ENCODE measurements around the gene DPP6. TPM values are rescaled to one million over a fixed set of nuclear protein-coding genes. Genes with fewer than 3 reads are reported as not detected.
A peak's percentile ranks its signal among the peaks of the same experiment; 100 is the strongest.

DPP6 gene
- polyA plus RNA-seq, 2 of the 4 experiments (the other 2 are of a cell fraction), result not detected

DNA sequence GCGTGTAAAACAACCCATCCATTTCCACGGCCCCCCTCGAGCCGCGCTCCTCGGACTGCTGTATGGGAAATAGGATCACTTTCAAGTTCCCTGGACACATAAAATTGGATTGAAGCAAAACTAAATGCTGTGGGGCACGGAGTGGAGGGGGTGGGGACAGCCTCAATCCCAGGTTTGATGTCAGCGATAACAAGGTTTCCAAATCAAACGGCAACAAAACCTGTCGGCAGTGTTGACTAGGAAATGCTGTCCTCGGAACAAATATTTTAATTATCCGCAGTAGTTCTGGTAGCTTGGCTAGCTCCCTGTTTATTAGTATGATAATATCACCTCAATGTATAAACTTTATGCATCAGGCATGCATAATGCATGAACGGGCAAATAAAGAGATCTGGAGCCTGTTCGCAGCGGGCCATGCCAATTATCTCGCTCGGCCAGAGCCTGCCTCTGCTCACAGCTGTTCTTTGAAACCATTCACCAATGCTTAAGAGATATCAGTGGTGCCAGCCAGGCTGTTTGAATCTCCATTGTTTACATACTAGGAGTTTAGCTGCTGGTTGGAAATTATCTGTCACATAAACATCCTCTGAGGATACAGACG, 789.6 kb downstream of the DPP6 start:
- no peak overlapping the region for H3K27ac ChIP-seq

GRCh38 chr7:154842591-154842990, 790.4 kb downstream of the DPP6 start:
- no peak overlapping the region for H3K4me3 ChIP-seq
- 4% methylated on average over 6 of the region's 6 CpGs for WGBS (ENCODE audit: missing lambda C conversion rate)
- ATAC-seq, result no peak
- no peak overlapping the region for H3K27ac ChIP-seq
- no peak overlapping the region for H3K4me2 ChIP-seq
- no peaks in the 10 kb centered on the region for H3K9me3 ChIP-seq
- no peak for DNase-seq (ENCODE audit: low read depth in 1 of 2, low spot score in 1 of 2)
- TF ChIP-seq RNF2 (IDR thresholded peaks at IDR 0.05; ENCODE audit: borderline replicate concordance, low read depth) (0 out of 2 replicates have a peak, but pooled peaks have one; percentile 3), TP53 (CRISPR knock-in tag; IDR thresholded peaks at IDR 0.05) (no peak)
- ChIA-PET POLR2A (no interaction called here), CTCF (no interaction called here)
- no peaks in the 10 kb centered on the region for H3K4me1 ChIP-seq
- FAIRE-seq, result no peak

More for the DNA sequence above, 789.6 kb downstream of the DPP6 start:
- FAIRE-seq (no peak), DNase-seq (ENCODE audit: low read depth in 1 of 2, low spot score in 1 of 2) (no peak), ATAC-seq (no peak)
- Histone ChIP-seq H3K9me3 (no peaks in the 10 kb centered on the region), H3K4me2 (no peak overlapping the region), H3K4me1 (no peaks in the 10 kb centered on the region), H3K4me3 (no peak overlapping the region)
- WGBS (ENCODE audit: missing lambda C conversion rate), result 37% methylated on average over 13 of the region's 18 CpGs
- CTCF ChIA-PET, result no interaction called here
- POLR2A ChIA-PET, result no interaction called here
- TF ChIP-seq ZFP36 (IDR thresholded peaks at IDR 0.05; ENCODE audit: borderline replicate concordance, partially characterized antibody) (no peak), NFE2L2 (conservative IDR thresholded peaks at IDR 0.05; ENCODE audit: low read length) (no peak), BCL3 (IDR thresholded peaks at IDR 0.05) (no peak), JUNB (IDR thresholded peaks at IDR 0.05) (no peak), REST (IDR thresholded peaks at IDR 0.05) (no peak)
- TF ChIP-seq, protein P1, sequence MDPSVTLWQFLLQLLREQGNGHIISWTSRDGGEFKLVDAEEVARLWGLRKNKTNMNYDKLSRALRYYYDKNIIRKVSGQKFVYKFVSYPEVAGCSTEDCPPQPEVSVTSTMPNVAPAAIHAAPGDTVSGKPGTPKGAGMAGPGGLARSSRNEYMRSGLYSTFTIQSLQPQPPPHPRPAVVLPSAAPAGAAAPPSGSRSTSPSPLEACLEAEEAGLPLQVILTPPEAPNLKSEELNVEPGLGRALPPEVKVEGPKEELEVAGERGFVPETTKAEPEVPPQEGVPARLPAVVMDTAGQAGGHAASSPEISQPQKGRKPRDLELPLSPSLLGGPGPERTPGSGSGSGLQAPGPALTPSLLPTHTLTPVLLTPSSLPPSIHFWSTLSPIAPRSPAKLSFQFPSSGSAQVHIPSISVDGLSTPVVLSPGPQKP (IDR thresholded peaks at IDR 0.05; ENCODE audit: low read depth, low read length), result no peak

GRCh38 chr7:154843670-154844237, 791.6 kb downstream of the DPP6 start:
- no peak for TF ChIP-seq JUN (IDR thresholded peaks at IDR 0.05)
- no peak for TF ChIP-seq NR3C1 (IDR thresholded peaks at IDR 0.05)
- no peak for TF ChIP-seq HEYL (CRISPR knock-in tag; IDR thresholded peaks at IDR 0.05)
- no peak for ATAC-seq

GRCh38 chr7:154844499-154844898, 792.3 kb downstream of the DPP6 start:
- WGBS (ENCODE audit: missing lambda C conversion rate), result 54% methylated on average over 5 of the region's 5 CpGs
- peak in 1 of 2 experiments; percentile 45; a peak in 1 of 6 replicates for ATAC-seq

More at GRCh38 chr7:154843670-154844237, 791.6 kb downstream of the DPP6 start:
- Histone ChIP-seq H3K4me2 (no peak overlapping the region), H3K4me3 (no peak overlapping the region), H3K9me3 (no peaks in the 10 kb centered on the region), H3K27ac (no peak overlapping the region), H3K4me1 (no peaks in the 10 kb centered on the region)
- FAIRE-seq (no peak), DNase-seq (ENCODE audit: low read depth in 1 of 2, low spot score in 1 of 2) (no peak)
- ChIA-PET CTCF (no interaction called here), POLR2A (no interaction called here)
- WGBS (ENCODE audit: missing lambda C conversion rate), result 75% methylated on average over 5 of the region's 5 CpGs

More at GRCh38 chr7:154844499-154844898, 792.3 kb downstream of the DPP6 start:
- Histone ChIP-seq H3K9me3 (no peaks in the 10 kb centered on the region; the same call in 2 of the 3 replicates), H3K4me3 (no peak overlapping the region), H3K27ac (no peak overlapping the region), H3K4me2 (no peak overlapping the region), H3K4me1 (no peaks in the 10 kb centered on the region)
- TF ChIP-seq EP300 (IDR thresholded peaks at IDR 0.05) (no peak), FOXS1 (CRISPR knock-in tag; IDR thresholded peaks at IDR 0.05) (no peak), MAX (IDR thresholded peaks at IDR 0.05) (no peak), HMGXB4 (CRISPR knock-in tag; IDR thresholded peaks at IDR 0.05; ENCODE audit: borderline replicate concordance) (no peak), PHF8 (IDR thresholded peaks at IDR 0.05; ENCODE audit: borderline replicate concordance, low read depth) (no peak), SREBF2 (IDR thresholded peaks at IDR 0.05) (no peak), CBX8 (IDR thresholded peaks at IDR 0.05) (no peak), KDM5A (IDR thresholded peaks at IDR 0.05) (no peak)
- POLR2A ChIA-PET, result no interaction called here
- FAIRE-seq (no peak), DNase-seq (ENCODE audit: low read depth in 1 of 2, low spot score in 1 of 2) (no peak)
- CTCF ChIA-PET, result no interaction called here
